HG03097 (cell line): ENCODE measurements around the gene NCF4.

Source experiments
- ATAC-seq: cut with Tn5 transposase; IDR thresholded peaks from one replicate; pipeline ENCODE4 v1.9.1; 2021; ENCODE audit not compliant: unreplicated experiment, low FRiP score

NCF4 gene

DNA sequence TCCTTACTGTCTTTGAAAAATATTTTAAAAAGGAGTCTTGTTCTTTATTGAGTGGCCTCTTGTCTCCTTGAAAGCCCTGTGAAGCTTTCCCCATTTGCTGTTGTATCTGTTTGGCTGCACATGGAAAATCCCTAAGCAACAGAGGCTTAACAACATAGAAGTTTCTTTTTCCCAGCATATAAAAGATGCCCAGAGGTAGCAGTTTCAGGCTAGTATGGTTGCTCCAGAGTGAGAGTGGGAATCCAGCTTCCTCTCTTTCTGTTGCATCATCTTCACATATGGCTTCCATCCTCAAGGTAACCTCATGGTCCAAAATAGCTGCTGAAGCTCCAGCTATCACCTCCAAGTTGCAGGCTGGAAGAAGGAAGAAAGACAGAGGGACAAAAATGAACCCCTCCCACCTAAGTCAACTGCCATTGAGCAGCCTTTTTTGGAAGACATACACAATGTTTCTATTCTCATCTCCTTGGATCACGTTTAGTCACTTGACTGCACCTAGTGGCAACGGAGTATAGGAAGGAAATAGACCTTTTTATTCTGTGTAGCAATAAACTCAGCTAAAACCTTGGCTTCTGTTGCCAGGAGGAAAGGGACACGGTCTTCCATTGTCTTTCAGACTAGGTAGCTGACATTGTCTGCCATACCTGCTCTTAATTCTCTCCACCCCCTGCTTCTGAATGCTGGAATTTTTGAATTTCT is 57.9 kb downstream of the NCF4 start:
- no peak for ATAC-seq

- no peak for ATAC-seq
These were observed 60.7 kb downstream of the NCF4 start for GRCh38 chr22:36921309-36922104.

- ATAC-seq, result no peak
These were observed 61.4 kb downstream of the NCF4 start for GRCh38 chr22:36922105-36922608.

DNA sequence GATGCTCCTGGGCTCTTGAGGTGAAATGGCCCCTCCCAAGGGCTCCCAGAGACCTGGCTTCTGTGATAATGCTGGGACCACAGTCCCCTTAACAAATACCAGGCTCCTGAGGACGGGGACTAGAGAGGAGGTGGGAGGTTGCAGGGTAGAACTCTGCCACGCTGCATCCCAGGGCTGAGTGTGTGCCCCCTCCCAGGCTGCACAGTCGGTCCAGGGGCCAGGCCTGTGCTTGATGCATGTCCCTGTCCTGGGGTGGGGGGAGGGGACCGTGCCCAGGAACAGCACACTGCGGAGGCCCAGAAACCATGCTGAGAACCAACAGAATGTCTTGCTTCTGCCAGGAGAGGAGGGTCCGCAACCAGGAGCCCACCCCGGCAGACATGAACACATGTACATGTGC is 61.9 kb downstream of the NCF4 start:
- ATAC-seq, result no peak

DNA sequence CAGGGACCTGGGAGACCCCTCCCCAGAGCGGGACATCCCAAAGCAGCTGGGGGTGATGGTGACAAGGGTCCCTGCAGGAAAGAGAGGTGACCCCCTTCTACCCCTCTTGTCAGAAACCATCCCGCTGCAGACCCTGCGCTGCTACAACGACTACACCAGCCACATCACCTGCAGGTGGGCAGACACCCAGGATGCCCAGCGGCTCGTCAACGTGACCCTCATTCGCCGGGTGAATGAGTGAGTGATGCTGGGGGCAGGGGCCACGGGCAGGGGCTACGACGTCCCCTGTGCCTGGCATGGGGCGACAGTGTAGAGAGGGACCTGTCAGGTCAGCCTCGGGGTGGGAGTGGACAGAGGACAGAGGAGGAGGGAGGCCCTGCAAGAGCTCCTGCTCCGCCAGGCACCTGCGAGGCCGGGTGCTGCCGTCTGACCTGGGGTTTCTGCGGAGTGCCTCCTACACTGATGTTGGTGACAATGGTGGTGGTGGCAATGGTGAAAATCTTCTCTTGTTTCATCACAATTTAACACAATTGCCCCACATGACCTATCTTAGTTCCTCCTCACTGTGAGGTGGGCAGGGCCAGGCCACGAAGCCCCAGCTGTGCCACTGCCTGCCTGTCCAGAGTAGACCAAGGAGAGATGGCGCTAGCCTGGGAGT is 62.5 kb downstream of the NCF4 start:
- no peak for ATAC-seq

DNA sequence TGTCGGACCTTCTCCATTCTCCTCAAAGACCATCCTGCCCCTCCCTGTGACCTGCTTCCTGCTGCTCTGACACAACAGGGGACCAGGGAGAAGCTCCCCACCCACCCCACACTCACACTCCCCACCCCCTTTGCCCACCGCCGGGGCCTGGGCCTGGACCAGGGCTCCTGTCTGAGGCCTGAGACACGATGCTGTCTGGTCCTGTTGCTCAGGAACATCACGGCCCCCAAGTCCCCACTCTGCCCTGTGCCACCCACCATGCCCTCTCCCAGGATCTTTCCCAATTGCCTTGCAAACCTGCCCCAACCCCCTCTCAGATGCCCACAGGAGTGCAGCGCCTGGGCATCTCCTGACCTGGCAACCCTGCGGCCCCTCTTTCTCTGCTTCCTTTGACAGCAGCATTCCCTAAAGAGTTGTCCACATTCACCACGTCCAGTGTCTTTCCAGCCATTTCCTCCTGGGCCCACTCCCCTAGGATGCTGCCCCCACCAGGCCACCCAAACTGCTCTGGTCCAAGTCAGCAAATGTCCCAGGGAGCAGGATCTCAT is 63.4 kb downstream of the NCF4 start:
- no peak for ATAC-seq

GRCh38 chr22:36925388-36926290 is 64.8 kb downstream of the NCF4 start:
- ATAC-seq, result no peak

DNA sequence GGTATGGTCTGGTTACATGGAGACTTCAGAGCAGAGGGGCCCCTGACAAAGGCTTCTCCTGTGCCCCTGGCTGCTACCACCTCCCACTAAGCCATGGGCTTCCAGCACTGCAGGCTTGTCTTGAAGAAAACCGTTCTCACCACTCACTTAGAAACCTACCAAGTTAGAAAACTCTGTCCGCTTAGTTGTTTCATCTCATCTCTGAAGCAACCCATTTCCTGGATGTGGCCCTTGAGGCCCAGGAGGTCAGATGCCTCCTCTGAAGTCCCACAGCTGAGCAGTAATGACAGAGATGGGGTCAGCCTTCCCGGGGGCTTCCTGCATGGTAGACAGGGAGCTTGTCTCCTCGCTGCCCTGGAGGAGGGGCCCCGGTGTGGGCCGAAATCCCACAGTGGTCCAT is 65.5 kb downstream of the NCF4 start:
- ATAC-seq, result no peak

DNA sequence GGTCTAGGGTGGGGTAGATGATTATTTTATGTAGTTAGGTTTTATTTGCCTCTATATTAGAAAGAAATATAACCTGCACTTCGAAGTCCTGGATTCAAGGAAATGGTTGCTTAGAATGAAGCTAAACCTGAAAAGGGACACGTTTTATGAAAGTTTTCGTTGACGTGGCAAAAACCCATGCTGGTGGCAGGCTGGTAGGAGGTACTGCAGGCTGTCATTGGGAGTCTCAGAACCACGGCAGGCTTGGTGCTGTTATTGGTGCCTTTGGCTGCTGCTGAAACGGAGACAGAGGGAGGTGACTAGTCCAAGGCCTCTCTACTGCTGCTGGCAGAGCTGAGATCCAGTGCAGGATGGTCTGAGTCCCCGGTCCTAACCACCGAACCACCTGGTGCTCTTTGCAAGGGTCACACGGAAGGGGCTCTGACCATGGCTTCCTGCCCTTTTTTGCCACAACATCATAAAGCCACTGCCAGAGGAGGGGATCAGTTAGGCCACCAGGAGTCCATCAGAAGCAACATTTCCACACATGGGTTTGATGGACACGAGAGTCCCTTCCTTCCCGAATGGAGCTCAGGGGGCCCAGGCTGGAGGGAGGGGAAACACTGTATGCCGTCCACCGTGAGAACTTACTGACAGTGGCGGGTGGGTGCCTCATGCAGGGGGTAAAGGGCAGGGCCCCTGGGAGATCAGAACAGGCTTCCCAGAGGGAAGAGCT is 66.1 kb downstream of the NCF4 start:
- ATAC-seq, result no peak
